B cell (primary cell): ENCODE results near the gene RUFY1. TPM values are rescaled to one million over a fixed set of nuclear protein-coding genes. Genes with fewer than 3 reads are reported as not detected.
"Not testable (repeated sequence)": the region's sequence is repeated elsewhere in the genome, so short reads cannot be mapped to it uniquely, and the experiment has no call there.

Experiments used
- ATAC-seq: fragments of 200-7000 bp; cut with Tn5 transposase; one replicate; pipeline ENCODE4 v1.10.0; 2021; ENCODE audit warnings: low read depth, mild to moderate bottlenecking, moderate number of reproducible peaks, moderate library complexity
- CTCF ChIA-PET: fragments of 350-600 bp; sonication (Branson Sonifier 250); formaldehyde crosslinking; loops from one replicate; lab custom pipeline; 2021; ENCODE audit warnings: antibody characterized with exemption, inconsistent platforms; lab: Charles Lee
- POLR2A ChIA-PET: fragments of 350-600 bp; sonication (Branson Sonifier 250); formaldehyde crosslinking; loops from one replicate; lab custom pipeline; 2021; ENCODE audit warnings: antibody characterized with exemption; lab: Charles Lee
- DNase-seq: peaks from one replicate; pipeline ENCODE4 v3.0.0; 2013
- H2AFZ ChIP-seq: 2 replicates; pipeline ENCODE4 v1.6.1; 2012; ENCODE audit warnings: mild to moderate bottlenecking, low read depth, low read length; ENCODE audit not compliant: insufficient read depth, poor library complexity, severe bottlenecking
- H3K27ac ChIP-seq, 2 donors: 1 replicate in 1 of 2; 2 replicates in 1 of 2; pipeline ENCODE4 v1.5.1; 2012 to 2013; ENCODE audit warnings: low read length in 2 of 2, mild to moderate bottlenecking in 2 of 2, moderate library complexity in 1 of 2
- H3K27me3 ChIP-seq, 4 experiments: fragments of 200-600 bp in 1 of 4; sonication (generic) in 1 of 4; replicated peaks in 1 of 4; 1 replicate in 2 of 4; 2 replicates in 2 of 4; pipeline versions ENCODE4 v1.6.1 to v1.7.0; 2013 to 2016; ENCODE audit warnings: low read length in 3 of 4, mild to moderate bottlenecking in 2 of 4, mixed read lengths in 1 of 4, moderate library complexity in 1 of 4; ENCODE audit not compliant: insufficient read depth in 4 of 4, control insufficient read depth in 3 of 4; ENCODE audit errors: control extremely low read depth in 1 of 4
- H3K36me3 ChIP-seq, 2 experiments: replicated peaks in 1 of 2; 1 replicate in 1 of 2; 2 replicates in 1 of 2; pipeline versions ENCODE4 v1.6.1 to v1.7.1; 2013; ENCODE audit warnings: low read length in 1 of 2; ENCODE audit not compliant: insufficient read depth in 2 of 2, control insufficient read depth in 1 of 2; ENCODE audit errors: control extremely low read depth in 1 of 2, extremely low read depth in 1 of 2
- H3K4me1 ChIP-seq, 2 donors: fragments of 200-600 bp in 1 of 2; sonication (generic) in 1 of 2; 1 replicate in 1 of 2; 2 replicates in 1 of 2; pipeline versions ENCODE4 v1.5.1 to v1.6.1; 2013 to 2017; ENCODE audit warnings: low read length in 2 of 2; ENCODE audit not compliant: control insufficient read depth in 2 of 2, insufficient read depth in 2 of 2
- H3K4me2 ChIP-seq: replicated peaks from 2 replicates; pipeline ENCODE3; 2012; ENCODE audit warnings: mild to moderate bottlenecking, low read depth, low read length; ENCODE audit not compliant: poor library complexity, severe bottlenecking
- H3K4me3 ChIP-seq, 5 experiments: fragments of 200-600 bp in 1 of 5; sonication (generic) in 1 of 5; 1 replicate in 3 of 5; 2 replicates in 2 of 5; pipeline versions ENCODE4 v1.5.1 to v1.7.0; 2011 to 2016; ENCODE audit warnings: low read length in 4 of 5, mild to moderate bottlenecking in 4 of 5, low read depth in 2 of 5, control low read depth in 1 of 5, moderate library complexity in 1 of 5; ENCODE audit not compliant: insufficient read depth in 1 of 5; ENCODE audit errors: control extremely low read depth in 1 of 5, extremely low read depth in 1 of 5
- H3K79me2 ChIP-seq: fragments of 200-600 bp; sonication (generic); one replicate; pipeline ENCODE4 v1.6.0; 2016; ENCODE audit warnings: low read length; ENCODE audit not compliant: control insufficient read depth, insufficient read depth
- H3K9ac ChIP-seq: fragments of 200-600 bp; sonication (generic); 2 replicates; pipeline ENCODE4 v1.6.1; 2017; ENCODE audit warnings: mild to moderate bottlenecking, low read length, moderate library complexity
- H3K9me3 ChIP-seq, 3 donors: one replicate each; pipeline versions ENCODE4 v1.6.1 to v1.7.1; 2013; ENCODE audit warnings: low read length in 2 of 3; ENCODE audit not compliant: control insufficient read depth in 2 of 3, insufficient read depth in 1 of 3; ENCODE audit errors: control extremely low read depth in 1 of 3
- H4K20me1 ChIP-seq: 2 replicates; pipeline ENCODE4 v1.6.0; 2012; ENCODE audit warnings: mild to moderate bottlenecking, low read length; ENCODE audit not compliant: insufficient read depth, control insufficient read depth, poor library complexity, severe bottlenecking
- H3K27ac Mint-ChIP-seq: one replicate; pipeline ENCODE4 v1.8.0; 2021; ENCODE audit warnings: mixed read lengths
- H3K27me3 Mint-ChIP-seq: one replicate; pipeline ENCODE4 v1.8.0; 2021; ENCODE audit warnings: mixed read lengths
- H3K4me1 Mint-ChIP-seq: one replicate; pipeline ENCODE4 v1.8.0; 2021; ENCODE audit warnings: mixed read lengths
- H3K4me3 Mint-ChIP-seq: one replicate; pipeline ENCODE4 v1.8.0; 2021; ENCODE audit warnings: mixed read lengths
- H3K9me3 Mint-ChIP-seq: one replicate; pipeline ENCODE4 v1.8.0; 2022; ENCODE audit warnings: mixed read lengths; ENCODE audit not compliant: insufficient read depth
- WGBS: methylation state at CpG from one replicate; pipeline ENCODE4 v1.1.5; 2013; ENCODE audit warnings: missing lambda C conversion rate; ENCODE audit not compliant: insufficient coverage; 5-methylcytosine and 5-hydroxymethylcytosine counted together
- intact Hi-C: fragments of 100-400 bp; cut with micrococcal nuclease; formaldehyde crosslinking; loops from one replicate; pipeline ENCODE4 v1.10.0; 2022
- polyA plus RNA-seq: library from polyadenylated mRNA; depleted of rRNA; stranded (reverse); fragments of >200 nt; gene quantifications from 2 replicates; pipeline ENCODE4 v1.2.3, GENCODE V29; 2012
- total RNA-seq, 2 donors: library from RNA; stranded (reverse); fragments of 120-200 nt in 1 of 2; gene quantifications; 1 replicate in 1 of 2; 2 replicates in 1 of 2; pipeline versions ENCODE4 v1.2.3 to v1.2.4, GENCODE V29; 2013 to 2022

RUFY1 gene
- total and polyA plus RNA-seq, 2 donors (not counting 1 experiment from before 2014, with no cell fraction given) = 38.5 to 99.8 TPM

DNA sequence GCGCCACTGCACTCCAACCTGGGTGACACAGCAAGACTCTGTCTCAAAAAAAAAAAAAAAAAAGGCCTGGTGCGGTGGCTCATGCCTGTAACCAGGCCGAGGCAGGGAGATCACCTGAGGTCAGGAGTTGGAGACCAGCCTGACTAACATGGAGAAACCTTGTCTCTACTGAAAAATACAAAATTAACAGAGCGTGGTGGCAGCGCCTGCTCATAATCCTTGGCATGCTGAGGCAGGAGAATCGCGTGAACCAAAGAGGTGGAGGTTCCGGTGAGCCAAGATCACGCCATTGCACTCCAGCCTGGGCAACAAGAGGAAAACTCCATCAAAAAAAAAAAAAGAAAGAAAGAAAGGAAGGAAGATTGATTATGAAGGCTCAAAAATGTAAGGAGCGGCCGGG, 88.9 kb downstream of the RUFY1 start:
- H3K27me3 Mint-ChIP-seq, H4K20me1 ChIP-seq, H3K27me3 ChIP-seq, H3K27ac Mint-ChIP-seq, H3K79me2 ChIP-seq, ATAC-seq, H2AFZ ChIP-seq, H3K27ac ChIP-seq, DNase-seq, H3K4me1 Mint-ChIP-seq, H3K4me2 ChIP-seq, H3K4me3 Mint-ChIP-seq, H3K9me3 ChIP-seq, H3K4me1 ChIP-seq, H3K4me3 ChIP-seq, intact Hi-C loops, H3K9me3 Mint-ChIP-seq, H3K36me3 ChIP-seq, H3K9ac ChIP-seq: not testable (repeated sequence)
- WGBS = 92% methylated on average over 11 of the region's 11 CpGs
- ChIA-PET POLR2A (interaction anchor here (0.7 to 1.6 kb wide), 2 partner anchors 16 to 143 kb away, joined by 4 to 8 read pairs; partner anchors contain the start of gene HNRNPH1), CTCF (interaction anchor here (1.5 kb wide), 1 partner anchor 29 kb away, joined by 4 read pairs; no protein-coding TSS in a partner anchor)

DNA sequence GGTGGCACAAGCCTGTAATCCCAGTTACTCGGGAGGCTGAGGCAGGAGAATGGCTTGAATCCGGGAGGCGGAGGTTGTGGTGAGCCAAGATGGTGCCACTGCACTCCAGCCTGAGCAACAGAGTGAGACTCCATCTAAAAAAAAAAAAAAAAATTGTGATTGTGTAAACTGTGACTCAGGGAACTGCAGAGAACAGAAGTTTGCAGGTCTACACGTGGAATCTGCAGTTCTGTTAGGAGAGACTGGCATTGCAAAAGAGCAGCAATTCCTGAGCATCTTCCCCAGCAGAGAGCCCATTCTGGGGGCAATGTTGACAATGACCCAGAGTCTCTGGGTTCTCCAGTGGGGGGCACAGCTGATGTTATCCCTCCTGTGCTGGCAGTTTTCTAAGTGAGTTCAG, 91.4 kb downstream of the RUFY1 start:
- H3K27me3 ChIP-seq, ATAC-seq, H3K4me2 ChIP-seq, H4K20me1 ChIP-seq, H3K36me3 ChIP-seq, H3K27ac ChIP-seq, DNase-seq, H3K4me1 Mint-ChIP-seq, POLR2A ChIA-PET, H3K27me3 Mint-ChIP-seq, H3K4me1 ChIP-seq, H3K79me2 ChIP-seq, CTCF ChIA-PET, H3K4me3 ChIP-seq, H3K9ac ChIP-seq, H3K9me3 ChIP-seq, H3K27ac Mint-ChIP-seq, H2AFZ ChIP-seq, H3K4me3 Mint-ChIP-seq, H3K9me3 Mint-ChIP-seq, intact Hi-C loops: not testable (repeated sequence)
- no CpG with 5 or more reads among the region's 4 CpGs for WGBS

DNA sequence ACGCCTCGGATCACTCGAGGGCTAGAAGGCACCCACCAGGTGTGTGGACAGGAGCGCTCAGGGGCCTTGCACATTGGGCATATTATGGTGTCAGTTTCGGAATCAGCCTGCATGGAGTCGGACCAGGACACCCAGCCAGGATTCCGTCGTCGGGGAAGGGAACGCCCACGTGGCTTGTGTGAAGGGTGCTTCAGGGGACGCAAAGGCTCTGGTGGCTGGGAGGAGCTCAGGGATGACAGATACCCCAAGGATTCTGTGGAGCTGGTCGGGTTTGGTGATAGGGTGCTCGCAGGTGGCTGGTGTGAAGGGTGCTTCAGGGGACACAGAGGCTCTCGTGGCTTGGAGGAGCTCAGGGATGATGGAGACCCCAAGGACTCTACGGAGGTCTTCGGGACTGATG, 92.3 kb downstream of the RUFY1 start:
- H3K27ac ChIP-seq = not testable (repeated sequence)

DNA sequence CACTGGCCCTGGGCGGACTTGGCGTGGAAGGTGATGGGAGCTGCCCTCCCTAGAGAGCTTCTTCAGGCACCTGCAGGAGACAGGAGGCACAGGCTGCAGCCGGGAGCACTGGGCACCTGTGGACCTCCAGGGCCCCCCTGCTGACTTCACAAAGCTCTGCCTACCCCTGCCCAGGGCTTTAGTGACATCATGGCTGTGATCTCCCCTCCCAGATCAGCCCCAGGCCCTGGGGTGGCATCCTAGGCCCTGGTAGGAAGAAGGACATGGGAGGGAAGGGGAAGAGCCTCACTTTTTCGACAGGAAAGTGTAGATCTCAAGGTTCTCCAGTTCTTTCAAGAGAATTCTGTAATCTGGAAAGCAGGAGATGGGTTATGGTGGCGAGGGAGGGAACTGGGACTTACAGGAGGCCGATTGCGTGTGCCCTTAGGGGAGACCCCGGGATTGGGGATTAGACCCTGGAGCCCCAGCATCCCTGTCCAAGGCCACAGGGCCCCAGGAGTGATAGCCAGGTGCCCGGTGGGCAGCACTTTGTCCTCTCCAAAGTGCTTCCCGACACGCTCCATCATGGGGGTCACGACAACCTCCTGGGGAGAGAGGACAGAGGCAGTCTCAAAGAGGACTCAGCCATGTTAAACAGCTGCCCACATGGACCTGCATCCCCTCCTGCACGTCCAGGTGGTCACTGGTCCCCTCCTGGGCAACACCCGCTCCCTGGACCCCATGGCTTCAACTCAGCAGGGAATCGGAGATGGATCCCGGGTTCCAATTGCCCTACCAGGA, 93.0 kb downstream of the RUFY1 start:
- CTCF ChIA-PET, H3K27ac ChIP-seq, H3K9me3 Mint-ChIP-seq, H3K4me1 ChIP-seq, H3K9ac ChIP-seq, H3K4me1 Mint-ChIP-seq, H3K27ac Mint-ChIP-seq, H2AFZ ChIP-seq, H3K9me3 ChIP-seq, H3K79me2 ChIP-seq, H4K20me1 ChIP-seq, H3K4me2 ChIP-seq, intact Hi-C loops, POLR2A ChIA-PET, H3K4me3 ChIP-seq, DNase-seq, H3K27me3 Mint-ChIP-seq, H3K4me3 Mint-ChIP-seq, H3K27me3 ChIP-seq, H3K36me3 ChIP-seq, ATAC-seq: not testable (repeated sequence)
- 85% methylated on average over 13 of the region's 16 CpGs for WGBS

More for the DNA sequence above, 92.3 kb downstream of the RUFY1 start:
- H3K4me1 Mint-ChIP-seq, H3K4me3 ChIP-seq, H3K4me2 ChIP-seq, DNase-seq, H4K20me1 ChIP-seq, intact Hi-C loops, CTCF ChIA-PET, H2AFZ ChIP-seq, H3K27me3 ChIP-seq, H3K27me3 Mint-ChIP-seq, H3K9me3 ChIP-seq, H3K27ac Mint-ChIP-seq, H3K36me3 ChIP-seq, H3K9ac ChIP-seq, POLR2A ChIA-PET, H3K79me2 ChIP-seq, H3K4me1 ChIP-seq, H3K4me3 Mint-ChIP-seq, ATAC-seq, H3K9me3 Mint-ChIP-seq: not testable (repeated sequence)
- WGBS = 95% methylated on average over 10 of the region's 17 CpGs
